Stimulated activated CD4-positive, alpha-beta T cell treated with anti-CD3 and anti-CD28 coated beads, Interleukin-4, amount 100 ng/mL, for 24 hours (primary cell): ENCODE results near the gene SLC6A12.
A peak's percentile ranks its signal among the peaks of the same experiment; 100 is the strongest.

Experiments
- DNase-seq: peaks from one replicate; pipeline ENCODE4 v3.0.0-alpha.2; 2020

Gene SLC6A12

DNA sequence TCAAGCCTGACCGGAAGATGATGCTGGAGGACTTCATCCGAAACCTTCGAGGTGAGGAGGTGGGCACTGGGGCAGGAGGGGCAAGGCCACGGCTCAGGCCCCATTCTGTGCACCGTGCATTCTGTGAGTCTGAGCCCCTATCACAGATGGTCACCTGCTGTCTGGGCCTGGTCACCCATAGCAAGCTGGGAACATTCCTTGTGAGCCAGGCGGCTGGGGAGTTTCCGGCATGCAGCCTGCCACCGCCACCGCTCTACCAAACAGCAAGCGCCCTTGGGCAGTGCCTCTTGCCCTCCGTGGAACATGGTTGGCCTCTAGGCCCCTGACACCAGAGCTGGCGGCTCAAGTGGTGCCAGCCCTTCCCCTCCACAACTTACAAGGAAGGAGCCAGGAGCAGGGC, 56.3 kb downstream of the SLC6A12 start:
- no peak for DNase-seq

DNA sequence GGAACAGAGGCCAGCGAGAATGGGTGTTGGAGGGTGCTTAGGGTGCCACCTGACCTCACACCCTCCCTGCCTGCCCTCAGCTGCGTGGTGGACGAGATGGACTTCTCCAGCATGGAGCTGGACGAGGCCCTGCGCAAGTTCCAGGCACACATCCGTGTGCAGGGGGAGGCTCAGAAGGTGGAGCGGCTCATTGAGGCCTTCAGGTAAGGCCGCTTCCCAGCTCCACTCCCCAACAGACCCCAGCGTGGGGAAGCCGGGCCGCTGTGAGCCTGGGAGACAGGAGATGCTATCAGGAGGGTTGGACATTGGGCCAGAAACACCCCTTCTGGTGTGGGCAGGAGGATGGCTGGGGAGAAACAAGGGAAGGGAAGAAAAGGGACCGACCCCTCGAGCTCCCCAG, 57.0 kb downstream of the SLC6A12 start:
- no peak for DNase-seq

DNA sequence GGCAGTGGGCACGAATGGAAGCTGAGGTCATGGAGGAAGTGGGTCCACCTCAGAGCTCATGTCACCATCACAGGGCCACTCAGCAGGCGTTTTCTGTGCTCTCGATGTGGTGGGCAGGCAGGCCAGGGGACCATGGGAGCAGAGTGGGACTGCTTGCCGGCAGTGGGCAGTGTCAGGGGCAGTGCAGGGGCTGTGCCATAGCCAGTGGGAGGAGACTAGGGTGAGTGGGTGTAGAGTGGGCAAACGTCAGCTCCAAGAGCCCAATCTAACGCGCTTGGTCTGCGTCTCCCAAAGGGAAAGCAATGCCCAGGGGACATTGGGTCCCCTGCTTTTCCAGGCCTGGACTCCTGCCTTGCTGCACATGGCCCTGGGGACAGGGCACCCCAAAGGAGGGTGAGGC, 58.3 kb downstream of the SLC6A12 start:
- no peak for DNase-seq

DNA sequence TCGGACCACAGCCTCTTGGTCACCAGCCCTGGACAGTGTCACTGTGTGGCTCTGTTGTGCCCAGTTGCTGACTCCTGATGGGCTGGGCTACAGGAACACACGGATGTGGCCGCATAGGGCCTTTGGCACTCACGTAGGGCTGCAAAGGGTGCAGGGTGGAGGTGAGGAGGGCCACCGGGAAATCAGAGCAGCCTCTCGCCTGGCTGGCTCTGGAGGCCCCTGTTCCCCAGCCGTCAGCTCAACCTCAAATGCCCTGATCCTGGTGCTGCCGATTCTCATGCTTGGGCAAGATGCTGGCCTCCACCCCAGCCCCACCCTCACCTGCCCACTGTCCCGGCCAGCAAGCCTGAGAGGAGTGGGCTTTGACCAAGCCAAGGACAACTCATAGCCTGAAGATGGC, 59.0 kb downstream of the SLC6A12 start:
- no peak for DNase-seq

DNA sequence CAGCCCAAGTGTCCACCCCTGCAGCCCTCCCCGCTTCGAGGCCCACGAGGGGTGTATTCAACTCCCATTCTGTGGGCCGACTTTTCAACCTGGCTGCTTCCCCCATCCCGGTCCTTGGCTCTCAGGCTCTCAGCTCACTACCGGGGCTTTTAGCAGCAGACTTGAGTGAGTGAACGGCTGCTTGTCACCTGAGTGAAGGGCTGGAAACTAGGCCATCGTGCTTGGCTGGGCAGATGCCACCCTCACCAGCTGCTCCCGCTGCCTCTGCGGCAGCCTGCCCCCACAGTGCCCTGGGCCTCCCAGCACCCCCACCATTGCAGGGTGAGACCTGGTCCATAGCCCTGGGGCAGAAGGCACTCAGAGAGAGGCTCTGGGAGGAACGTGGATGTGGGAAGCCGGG, 59.9 kb downstream of the SLC6A12 start:
- DNase-seq = no peak

DNA sequence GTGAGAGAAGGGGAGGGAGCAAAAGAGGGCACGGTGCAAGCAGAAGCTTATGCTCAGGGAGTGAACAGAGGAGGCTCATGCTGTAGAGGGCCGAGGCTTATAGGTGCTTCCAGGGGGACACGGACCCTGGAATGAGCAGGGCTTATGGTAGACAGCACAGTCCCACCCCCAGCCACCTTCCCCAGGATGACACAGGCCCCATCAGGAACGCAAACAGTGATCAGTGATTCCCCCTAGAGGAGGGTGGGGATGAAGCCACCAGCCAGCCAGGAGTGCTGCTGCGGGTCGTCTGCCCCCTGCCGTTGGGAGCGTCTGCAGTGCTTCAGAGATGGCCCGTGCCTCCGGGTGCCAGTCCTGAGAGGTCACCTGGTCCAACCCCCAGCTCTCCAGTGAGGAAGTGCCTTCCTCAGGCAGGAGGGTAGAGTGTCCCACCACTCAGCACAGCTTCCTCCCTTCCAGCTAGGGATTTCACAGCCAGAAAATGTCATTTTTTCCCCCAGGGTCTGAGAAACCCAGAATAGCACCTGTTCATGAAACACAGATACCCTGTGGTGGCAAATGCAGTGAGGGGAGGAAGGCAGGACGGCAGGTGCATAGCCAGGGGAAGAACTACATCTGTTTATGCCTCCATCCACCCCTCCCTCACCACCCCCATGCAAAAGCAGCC, 60.7 kb downstream of the SLC6A12 start:
- DNase-seq = peak; percentile 50

DNA sequence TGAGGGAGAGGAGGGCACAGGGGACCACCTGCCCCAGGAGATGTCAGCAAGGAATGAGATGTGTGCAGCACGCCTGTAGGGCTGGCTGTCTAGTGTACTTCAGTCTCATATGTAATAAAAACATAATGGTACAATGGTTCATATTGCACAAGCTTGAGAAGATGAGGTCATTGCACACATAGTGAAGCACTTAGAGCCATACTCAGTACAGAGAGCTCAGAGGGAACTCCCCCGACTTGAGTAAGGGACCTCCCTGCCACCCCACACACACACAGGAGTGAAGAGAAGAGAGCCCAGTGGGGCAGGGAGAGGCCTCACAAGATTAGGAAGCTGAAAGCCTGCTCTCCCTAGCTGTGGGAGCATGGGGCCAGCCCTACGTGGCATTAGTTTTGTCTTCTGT, 61.5 kb downstream of the SLC6A12 start:
- no peak for DNase-seq

DNA sequence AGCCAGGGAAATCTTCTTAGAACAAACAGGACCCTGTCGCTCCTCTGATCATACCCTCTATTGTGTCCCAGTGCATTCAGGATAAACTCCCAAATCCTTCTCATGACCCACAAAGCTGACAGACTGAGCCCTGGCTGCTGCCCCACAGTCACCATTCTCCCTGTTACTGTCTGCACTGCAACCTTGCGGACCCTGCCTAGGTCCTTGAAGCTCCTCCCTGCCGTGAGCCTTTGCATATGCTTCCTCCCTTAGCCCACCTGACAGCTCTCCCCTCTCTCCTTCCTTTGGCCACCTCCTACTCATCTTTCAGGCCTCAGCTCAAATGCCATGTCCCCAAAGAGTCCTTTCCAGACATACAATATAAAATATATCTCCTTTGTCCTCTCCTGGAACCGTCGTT, 62.4 kb downstream of the SLC6A12 start:
- no peak for DNase-seq

DNA sequence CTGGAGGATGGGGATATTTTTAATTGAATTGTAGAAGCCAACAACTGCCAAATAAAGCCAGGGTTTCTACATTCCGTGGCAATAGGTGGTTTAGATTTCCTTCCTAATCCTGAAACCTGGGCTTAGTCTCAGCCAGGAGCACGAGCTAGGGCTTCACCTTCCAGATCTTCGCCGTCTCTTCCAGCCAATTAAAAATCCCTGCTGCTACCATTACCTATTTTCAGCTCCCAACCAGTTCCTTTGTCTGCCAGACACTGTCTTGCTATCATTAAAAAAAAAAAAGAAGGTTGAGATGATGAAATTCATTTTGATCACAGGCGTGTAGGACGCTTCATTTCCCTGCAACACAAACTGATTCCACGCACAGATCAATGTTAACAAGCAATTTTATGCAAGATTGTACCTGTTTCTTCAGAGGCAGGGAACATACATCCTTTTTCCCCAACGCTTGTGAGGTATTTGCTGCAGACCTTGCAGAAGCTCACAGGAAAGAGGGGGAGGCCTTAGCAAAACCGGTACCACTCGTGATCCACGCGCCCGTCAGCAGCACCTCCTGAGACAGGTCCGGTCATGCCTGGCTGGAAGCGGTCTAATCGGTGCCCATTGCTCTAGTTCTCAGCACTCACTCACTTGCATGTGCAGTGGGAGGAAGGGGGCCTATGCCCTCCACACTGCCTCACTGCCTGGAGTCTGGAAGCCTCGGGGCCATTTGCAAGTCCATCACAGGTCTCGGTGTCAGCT, 65.1 kb downstream of the SLC6A12 start:
- DNase-seq = no peak

DNA sequence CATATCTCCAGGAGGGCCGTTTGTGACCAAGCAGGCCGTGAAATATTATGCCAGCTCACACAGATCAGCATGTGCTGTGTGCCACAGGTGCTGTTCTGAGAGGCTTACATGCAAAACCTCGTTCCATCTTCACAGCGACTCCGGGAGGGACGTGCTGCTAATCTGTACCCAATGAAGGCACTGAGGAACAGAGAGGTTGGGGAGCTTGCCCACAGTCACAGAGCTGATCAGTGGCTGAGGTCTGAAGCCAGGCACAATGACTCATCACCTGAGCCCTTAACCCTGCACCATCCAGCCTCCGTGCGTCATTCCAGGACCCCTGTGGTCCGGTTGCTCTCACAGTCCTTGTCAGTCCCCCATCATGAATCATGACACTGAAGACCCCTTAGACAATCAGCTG, 66.7 kb downstream of the SLC6A12 start:
- DNase-seq = no peak

DNA sequence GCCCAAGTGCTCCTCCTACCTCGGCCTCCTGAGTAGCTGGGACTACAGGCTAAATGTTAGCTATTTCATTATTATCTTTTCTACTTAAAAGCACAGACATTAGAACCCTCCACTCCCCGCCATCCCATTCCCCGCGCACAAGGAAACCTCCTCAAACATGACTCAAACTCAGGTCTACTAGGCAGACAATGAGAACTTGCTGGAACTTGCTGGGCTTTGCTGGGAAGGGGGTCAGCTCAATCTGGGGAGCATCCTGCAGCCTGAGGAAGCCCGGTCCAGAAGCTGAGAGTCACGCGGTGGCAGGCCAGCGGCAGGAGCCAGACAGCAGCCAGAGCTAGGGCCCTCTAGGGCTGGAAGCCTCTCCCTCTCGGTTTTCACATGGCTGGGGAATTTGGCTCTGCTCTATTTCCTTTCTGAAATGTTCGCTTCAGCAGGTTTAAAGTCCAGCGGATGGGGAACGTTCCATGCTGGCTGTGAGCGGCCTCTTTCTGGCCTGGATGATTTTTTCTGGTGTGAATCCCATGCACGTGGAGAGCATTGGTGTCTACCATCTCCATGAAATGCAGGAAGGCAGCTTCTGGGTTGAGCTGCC, 68.5 kb downstream of the SLC6A12 start:
- DNase-seq = no peak

DNA sequence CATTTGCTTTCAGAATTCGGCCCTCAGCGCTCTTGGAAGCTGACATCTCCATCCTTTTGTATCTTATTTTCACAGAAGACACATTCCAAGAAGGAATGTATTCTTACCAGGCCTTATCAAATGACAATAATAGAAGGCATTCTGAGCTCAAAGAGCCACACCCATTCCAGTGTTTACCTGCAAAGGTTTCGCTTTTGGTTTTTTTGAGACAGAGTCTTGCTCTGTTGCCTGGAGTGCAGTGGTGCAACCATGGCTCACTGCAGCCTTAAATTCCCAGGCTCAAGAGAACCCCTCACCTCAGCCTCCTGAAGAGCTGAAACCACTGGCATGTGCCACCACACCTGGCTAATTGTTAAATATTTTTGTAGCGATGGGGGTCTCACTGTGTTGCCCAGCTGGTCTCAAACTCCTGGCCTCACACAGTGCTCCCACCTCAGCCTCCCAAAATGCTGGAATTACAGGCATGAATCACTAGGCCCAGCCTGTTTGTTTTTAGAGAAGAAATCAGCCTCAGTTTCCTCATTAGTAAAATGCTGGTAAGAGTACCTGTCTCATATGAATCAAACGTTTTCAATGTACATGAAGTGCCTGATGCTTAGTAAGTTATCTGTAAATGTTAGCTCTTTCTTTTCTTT, 69.2 kb downstream of the SLC6A12 start:
- no peak for DNase-seq

DNA sequence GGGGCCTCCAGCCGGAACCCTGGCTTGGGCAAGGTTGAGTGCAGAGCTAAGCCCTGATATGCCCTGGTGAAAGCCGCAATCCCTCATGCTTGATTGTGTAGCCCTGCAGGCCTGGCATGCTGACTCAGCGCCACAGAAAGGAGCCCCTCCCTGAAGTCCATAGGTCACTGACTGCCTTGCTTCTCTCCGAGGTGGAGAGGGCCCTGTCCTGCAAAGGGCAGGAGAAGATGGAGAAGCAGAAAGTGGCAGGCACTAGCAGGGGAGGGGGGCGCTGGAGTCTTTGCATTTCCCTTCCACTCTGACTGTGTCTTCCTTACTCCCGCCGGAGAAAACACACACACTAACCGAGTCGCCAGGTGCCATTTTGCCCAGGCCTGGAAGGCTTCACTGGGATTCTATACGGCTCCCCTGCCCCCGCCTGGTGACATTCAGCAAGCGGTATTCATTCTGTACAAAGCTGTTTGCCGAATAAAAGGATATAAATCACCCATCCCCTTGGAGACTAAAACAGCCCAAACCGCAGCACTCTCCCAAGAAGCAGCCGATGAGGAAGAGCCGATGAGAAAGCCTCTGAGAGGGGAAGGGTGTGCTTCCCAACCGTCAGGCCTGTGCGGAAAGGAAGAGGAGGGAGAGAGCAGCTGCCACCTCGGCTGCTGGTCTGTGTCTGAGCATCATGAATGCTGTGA, 69.8 kb downstream of the SLC6A12 start:
- DNase-seq = no peak

DNA sequence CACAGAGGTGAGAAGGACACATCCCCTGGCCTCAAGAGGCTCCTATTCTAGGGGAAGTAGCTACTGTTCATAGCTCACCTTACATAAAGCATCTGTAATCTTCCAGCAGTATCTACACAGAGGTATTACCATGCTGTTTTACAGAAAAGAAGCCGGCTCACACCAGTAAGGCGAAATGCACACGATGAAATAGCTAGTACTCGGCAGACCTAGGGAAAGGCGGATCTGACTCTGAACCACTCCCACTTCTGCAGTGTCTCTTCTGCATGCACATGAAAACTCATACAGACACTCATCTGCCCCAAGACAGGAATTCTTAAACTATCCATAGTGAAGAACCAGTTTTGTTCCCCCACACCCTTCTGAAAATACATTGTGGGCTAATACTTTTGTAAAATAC, 73.8 kb downstream of the SLC6A12 start:
- DNase-seq = no peak
